IMR-90 (cell line): Measurements from ENCODE around the gene SLIT1. TPM values are rescaled to one million over a fixed set of nuclear protein-coding genes. Genes with fewer than 3 reads are reported as not detected.

Experiments used
- ATAC-seq: fragments of 200-7000 bp; cut with Tn5 transposase; 2 replicates; pipeline ENCODE4 v1.9.1; 2020; ENCODE audit warnings: low read depth, mild to moderate bottlenecking, moderate library complexity
- BruUV-seq: library from RNA; stranded (reverse); fragments of 400-500 nt; replicated peaks from 2 replicates; lab custom pipeline; 2021; lab: Mats Ljungman, UMichigan
- CTCF ChIA-PET: fragments of 300-600 bp; formaldehyde crosslinking; extraction: SDS; loops from one replicate; lab custom pipeline; 2021; ENCODE audit warnings: antibody characterized with exemption; lab: Yijun Ruan, JAX
- POLR2A ChIA-PET: fragments of 300-600 bp; sonication (Branson Sonifier 250); formaldehyde crosslinking; loops from one replicate; lab custom pipeline; 2022; ENCODE audit warnings: antibody characterized with exemption; ENCODE audit not compliant: unreplicated experiment; lab: Charles Lee
- DNase-seq: peaks from one replicate; pipeline ENCODE4 v3.0.0; 2013
- H2AFZ ChIP-seq: replicated peaks from 2 replicates; pipeline ENCODE3; 2013; ENCODE audit warnings: low read length, mild to moderate bottlenecking; ENCODE audit not compliant: poor library complexity
- H2AK5ac ChIP-seq: 2 replicates; pipeline ENCODE4 v1.6.1; 2013; ENCODE audit warnings: low read depth, low read length, inconsistent platforms
- H2AK9ac ChIP-seq: replicated peaks from 2 replicates; pipeline ENCODE3; 2013; ENCODE audit warnings: mild to moderate bottlenecking, low read depth, low read length, moderate library complexity; ENCODE audit not compliant: poor library complexity
- H2BK120ac ChIP-seq: 2 replicates; pipeline ENCODE4 v1.6.1; 2013; ENCODE audit warnings: low read depth, low read length, inconsistent platforms
- H2BK15ac ChIP-seq: 3 replicates; pipeline ENCODE4 v1.6.1; 2013; ENCODE audit warnings: low read depth, low read length, inconsistent platforms
- H2BK20ac ChIP-seq: 2 replicates; pipeline ENCODE4 v1.6.1; 2013; ENCODE audit warnings: low read depth, mild to moderate bottlenecking, inconsistent platforms, low read length, moderate library complexity
- H2BK5ac ChIP-seq: 2 replicates; pipeline ENCODE4 v1.6.1; 2013; ENCODE audit warnings: mild to moderate bottlenecking, low read depth, low read length, inconsistent platforms; ENCODE audit not compliant: poor library complexity, severe bottlenecking
- H3K14ac ChIP-seq: replicated peaks from 2 replicates; pipeline ENCODE4 v1.6.1; 2013; ENCODE audit warnings: low read depth, low read length, inconsistent platforms
- H3K18ac ChIP-seq: 2 replicates; pipeline ENCODE4 v1.6.1; 2013; ENCODE audit warnings: low read depth, low read length, control low read depth
- H3K23ac ChIP-seq: 2 replicates; pipeline ENCODE4 v1.6.1; 2013; ENCODE audit warnings: low read depth, low read length, inconsistent platforms
- H3K27ac ChIP-seq: 2 replicates; pipeline ENCODE4 v1.5.1; 2013; ENCODE audit warnings: mild to moderate bottlenecking, control low read depth, low read length; ENCODE audit not compliant: insufficient read depth
- H3K27me3 ChIP-seq: 2 replicates; pipeline ENCODE4 v1.6.1; 2013; ENCODE audit warnings: low read length; ENCODE audit not compliant: control insufficient read depth, insufficient read depth
- H3K36me3 ChIP-seq: 2 replicates; pipeline ENCODE4 v1.6.1; 2013; ENCODE audit warnings: low read length, mixed read lengths; ENCODE audit not compliant: control insufficient read depth, insufficient read depth
- H3K4ac ChIP-seq: 2 replicates; pipeline ENCODE4 v1.6.1; 2013; ENCODE audit warnings: low read depth, low read length, inconsistent platforms
- H3K4me1 ChIP-seq: 2 replicates; pipeline ENCODE4 v1.6.1; 2013; ENCODE audit warnings: low read length, mixed read lengths; ENCODE audit not compliant: control insufficient read depth, insufficient read depth
- H3K4me2 ChIP-seq: 2 replicates; pipeline ENCODE4 v1.6.1; 2013; ENCODE audit warnings: low read depth, mild to moderate bottlenecking, control low read depth, low read length, moderate library complexity
- H3K4me3 ChIP-seq: 2 replicates; pipeline ENCODE4 v1.5.1; 2013; ENCODE audit warnings: low read depth, mild to moderate bottlenecking, control low read depth, low read length, moderate library complexity; ENCODE audit not compliant: insufficient read depth
- H3K56ac ChIP-seq: 2 replicates; pipeline ENCODE4 v1.6.1; 2013; ENCODE audit warnings: low read length, inconsistent platforms; ENCODE audit not compliant: insufficient read depth; ENCODE audit errors: extremely low read depth
- H3K79me1 ChIP-seq, 2 experiments: 2 replicates each; pipeline ENCODE4 v1.6.1; 2013; ENCODE audit warnings: low read length in 2 of 2, inconsistent platforms in 1 of 2, low read depth in 1 of 2
- H3K9ac ChIP-seq: 2 replicates; pipeline ENCODE4 v1.6.1; 2013; ENCODE audit warnings: low read depth, low read length, control low read depth
- H3K9me1 ChIP-seq: 2 replicates; pipeline ENCODE4 v1.6.1; 2013; ENCODE audit warnings: low read length, inconsistent platforms; ENCODE audit not compliant: insufficient read depth
- H3K9me3 ChIP-seq: 2 replicates; pipeline ENCODE4 v1.6.1; 2013; ENCODE audit warnings: low read length; ENCODE audit not compliant: control insufficient read depth, insufficient read depth
- H4K20me1 ChIP-seq: 2 replicates; pipeline ENCODE4 v1.6.1; 2013; ENCODE audit warnings: low read length, inconsistent platforms; ENCODE audit not compliant: insufficient read depth
- H4K5ac ChIP-seq: 2 replicates; pipeline ENCODE4 v1.6.1; 2013; ENCODE audit warnings: mild to moderate bottlenecking, low read depth, low read length, control low read depth
- H4K8ac ChIP-seq, 2 experiments: 2 replicates each; pipeline ENCODE4 v1.6.1; 2013; ENCODE audit warnings: low read depth in 2 of 2, low read length in 2 of 2, control low read depth in 1 of 2, inconsistent platforms in 1 of 2
- H4K91ac ChIP-seq: 2 replicates; pipeline ENCODE4 v1.6.1; 2013; ENCODE audit warnings: low read depth, low read length, inconsistent platforms; ENCODE audit not compliant: insufficient read depth
- CEBPB ChIP-seq: IDR thresholded peaks from 2 replicates; pipeline ENCODE4 v1.6.1; 2012; ENCODE audit warnings: low read depth, low read length, improper control_type of control experiment
- CHD1 ChIP-seq: IDR thresholded peaks from 2 replicates; pipeline ENCODE4 v1.6.1; 2012; ENCODE audit warnings: low read depth, low read length, improper control_type of control experiment
- FOS ChIP-seq: fragments of 150-350 bp; IDR thresholded peaks from 2 replicates; pipeline ENCODE4 v1.6.1; 2016; ENCODE audit warnings: low read depth, low read length
- MAFK ChIP-seq: IDR thresholded peaks from 2 replicates; pipeline ENCODE4 v1.6.1; 2012; ENCODE audit warnings: low read depth, low read length, improper control_type of control experiment
- NFE2L2 ChIP-seq: fragments of 150-350 bp; IDR thresholded peaks from 2 replicates; pipeline ENCODE4 v1.6.1; 2016; ENCODE audit warnings: low read depth, mild to moderate bottlenecking, low read length
- POLR2A ChIP-seq: IDR thresholded peaks from 2 replicates; pipeline ENCODE4 v1.6.1; 2012; ENCODE audit warnings: mild to moderate bottlenecking, low read depth, low read length
- RAD21 ChIP-seq: IDR thresholded peaks from 2 replicates; pipeline ENCODE4 v1.6.1; 2012; ENCODE audit warnings: low read length, improper control_type of control experiment
- RFX5 ChIP-seq: IDR thresholded peaks from 2 replicates; pipeline ENCODE4 v1.8.0; 2012; ENCODE audit warnings: low read depth, mild to moderate bottlenecking, low read length, moderate library complexity
- WGBS, 2 experiments: methylation state at CpG; one replicate each; pipeline versions ENCODE4 v1.1.5 to v1.1.7; 2013; ENCODE audit warnings: missing lambda C conversion rate in 2 of 2; ENCODE audit not compliant: insufficient read length in 1 of 2; ENCODE audit errors: extremely low coverage in 2 of 2; 5-methylcytosine and 5-hydroxymethylcytosine counted together
- dilution Hi-C: fragments of 300-500 bp; cut with HindIII; formaldehyde crosslinking; loops from one replicate; pipeline ENCODE4 v1.14.3; 2018; ENCODE audit warnings: low sequenced_read_pairs; ENCODE audit not compliant: unreplicated experiment
- in situ Hi-C: fragments of 300-500 bp; cut with MboI; formaldehyde crosslinking; loops from 3 replicates; pipeline ENCODE4 v1.14.3; 2019; ENCODE audit warnings: low sequenced_read_pairs, inconsistent platforms, mixed read lengths
- intact Hi-C: fragments of 100-400 bp; cut with micrococcal nuclease; formaldehyde crosslinking; loops from 2 replicates; pipeline ENCODE4 v1.10.0; 2022
- polyA plus RNA-seq, 3 experiments: library from polyadenylated mRNA; depleted of rRNA; stranded (reverse); fragments of >200 nt; gene quantifications; 2 replicates each; pipeline ENCODE4 v1.2.3, GENCODE V29; 2012; ENCODE audit warnings: low replicate concordance in 1 of 3
- total RNA-seq: library from RNA; depleted of rRNA; stranded (reverse); fragments of >200 nt; gene quantifications from 2 replicates; pipeline ENCODE4 v1.2.3, GENCODE V29; 2012
- TF ChIP-seq, protein P1 (sequence below): fragments of 150-350 bp; IDR thresholded peaks from 2 replicates; pipeline ENCODE4 v1.6.1; 2017; ENCODE audit warnings: mild to moderate bottlenecking, antibody characterized with exemption, low read length, low read depth
- TF ChIP-seq, protein P2 (sequence below): conservative IDR thresholded peaks from 2 replicates; pipeline ENCODE4 v1.5.1; 2012; ENCODE audit warnings: mild to moderate bottlenecking, low read depth, low read length, improper control_type of control experiment

The SLIT1 gene
- total and polyA plus RNA-seq, 2 of the 4 experiments (the other 2 are of a cell fraction), result under 0.01 TPM

- H2BK120ac ChIP-seq, result no peak overlapping the region
- peaks cover 11% of the 10 kb centered on the region for H3K9me1 ChIP-seq
- no peak overlapping the region for H2BK5ac ChIP-seq
- no peak overlapping the region for H4K5ac ChIP-seq
- H3K9me3 ChIP-seq, result no peaks in the 10 kb centered on the region
- intact Hi-C loops, result no loop called here
- 90% methylated on average over 2 of the region's 4 CpGs; no CpG with 5 or more reads in 1 of the 2 experiments for WGBS, 2 experiments
- H3K14ac ChIP-seq, result no peak overlapping the region
- peak overlapping the region; percentile 23 for H2AFZ ChIP-seq
- POLR2A ChIA-PET, result no interaction called here
- dilution Hi-C loops, result no loop called here
- no peak overlapping the region for H3K23ac ChIP-seq
- no peak overlapping the region for H2BK20ac ChIP-seq
- H3K79me1 ChIP-seq, result no peaks in the 10 kb centered on the region
- in situ Hi-C loops, result no loop called here
- no peak overlapping the region for H3K4me2 ChIP-seq
- no TSS peak for BruUV-seq
- no peak for ATAC-seq
- H2AK9ac ChIP-seq, result no peak overlapping the region
- CTCF ChIA-PET, result no interaction called here
- no peak overlapping the region for H3K18ac ChIP-seq
- H2BK15ac ChIP-seq, result no peak overlapping the region
- H4K20me1 ChIP-seq, result no peaks in the 10 kb centered on the region
- H3K27me3 ChIP-seq, result peaks cover 5% of the 10 kb centered on the region; the same call in 1 of the 2 replicates
- no peak for DNase-seq
- no peak overlapping the region for H3K4ac ChIP-seq
- no peak overlapping the region for H4K8ac ChIP-seq
- no peak overlapping the region for H2AK5ac ChIP-seq
- H3K9ac ChIP-seq, result no peak overlapping the region
- peaks cover 5% of the 10 kb centered on the region for H3K4me1 ChIP-seq
- H3K4me3 ChIP-seq, result no peak overlapping the region
- H4K91ac ChIP-seq, result no peak overlapping the region
- no peak overlapping the region for H3K56ac ChIP-seq
- no peaks in the 10 kb centered on the region for H3K36me3 ChIP-seq
- no peak overlapping the region for H3K27ac ChIP-seq
- TF ChIP-seq FOS (no peak), MAFK (no peak), RFX5 (no peak), POLR2A (no peak), CEBPB (no peak), RAD21 (no peak), CHD1 (no peak), NFE2L2 (no peak)
- TF ChIP-seq, protein P1, sequence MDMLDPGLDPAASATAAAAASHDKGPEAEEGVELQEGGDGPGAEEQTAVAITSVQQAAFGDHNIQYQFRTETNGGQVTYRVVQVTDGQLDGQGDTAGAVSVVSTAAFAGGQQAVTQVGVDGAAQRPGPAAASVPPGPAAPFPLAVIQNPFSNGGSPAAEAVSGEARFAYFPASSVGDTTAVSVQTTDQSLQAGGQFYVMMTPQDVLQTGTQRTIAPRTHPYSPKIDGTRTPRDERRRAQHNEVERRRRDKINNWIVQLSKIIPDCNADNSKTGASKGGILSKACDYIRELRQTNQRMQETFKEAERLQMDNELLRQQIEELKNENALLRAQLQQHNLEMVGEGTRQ, result no peak
- TF ChIP-seq, protein P2, sequence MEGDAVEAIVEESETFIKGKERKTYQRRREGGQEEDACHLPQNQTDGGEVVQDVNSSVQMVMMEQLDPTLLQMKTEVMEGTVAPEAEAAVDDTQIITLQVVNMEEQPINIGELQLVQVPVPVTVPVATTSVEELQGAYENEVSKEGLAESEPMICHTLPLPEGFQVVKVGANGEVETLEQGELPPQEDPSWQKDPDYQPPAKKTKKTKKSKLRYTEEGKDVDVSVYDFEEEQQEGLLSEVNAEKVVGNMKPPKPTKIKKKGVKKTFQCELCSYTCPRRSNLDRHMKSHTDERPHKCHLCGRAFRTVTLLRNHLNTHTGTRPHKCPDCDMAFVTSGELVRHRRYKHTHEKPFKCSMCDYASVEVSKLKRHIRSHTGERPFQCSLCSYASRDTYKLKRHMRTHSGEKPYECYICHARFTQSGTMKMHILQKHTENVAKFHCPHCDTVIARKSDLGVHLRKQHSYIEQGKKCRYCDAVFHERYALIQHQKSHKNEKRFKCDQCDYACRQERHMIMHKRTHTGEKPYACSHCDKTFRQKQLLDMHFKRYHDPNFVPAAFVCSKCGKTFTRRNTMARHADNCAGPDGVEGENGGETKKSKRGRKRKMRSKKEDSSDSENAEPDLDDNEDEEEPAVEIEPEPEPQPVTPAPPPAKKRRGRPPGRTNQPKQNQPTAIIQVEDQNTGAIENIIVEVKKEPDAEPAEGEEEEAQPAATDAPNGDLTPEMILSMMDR, result no peak
Measured at GRCh38 chr10:96999987-97000386, 185.8 kb downstream of the SLIT1 start.
